Nephron (organoid): ENCODE results near the gene TSHZ1.
"Not testable (repeated sequence)": the region's sequence is repeated elsewhere in the genome, so short reads cannot be mapped to it uniquely, and the experiment has no call there.

Experiments
- H3K27ac Mint-ChIP-seq, 3 experiments: 2 replicates each; pipeline ENCODE4 v1.8.0; 2020; ENCODE audit warnings: mixed read lengths in 3 of 3, mild to moderate bottlenecking in 2 of 3, moderate library complexity in 1 of 3
- H3K27me3 Mint-ChIP-seq: 2 replicates; pipeline ENCODE4 v1.8.0; 2021; ENCODE audit warnings: low read depth, mild to moderate bottlenecking, moderate library complexity, mixed read lengths
- H3K36me3 Mint-ChIP-seq: 2 replicates; pipeline ENCODE4 v1.8.0; 2020; ENCODE audit warnings: low read depth, mixed read lengths
- H3K4me1 Mint-ChIP-seq: 2 replicates; pipeline ENCODE4 v1.8.0; 2020; ENCODE audit warnings: mixed read lengths
- H3K4me3 Mint-ChIP-seq, 3 experiments: 2 replicates each; pipeline ENCODE4 v1.8.0; 2020; ENCODE audit warnings: mild to moderate bottlenecking in 3 of 3, mixed read lengths in 3 of 3, moderate library complexity in 2 of 3
- H3K9me3 Mint-ChIP-seq: 2 replicates; pipeline ENCODE4 v1.8.0; 2020; ENCODE audit warnings: mixed read lengths
- CTCF ChIP-seq, 3 experiments: fragments of 200-600 bp; sonication (generic); IDR thresholded peaks; one replicate each; pipeline ENCODE4 v1.5.0; 2021; ENCODE audit warnings: antibody characterized with exemption in 3 of 3; ENCODE audit not compliant: unreplicated experiment in 3 of 3

Gene TSHZ1

GRCh38 chr18:75321431-75321830, 110.8 kb downstream of the TSHZ1 start:
- H3K4me3 Mint-ChIP-seq, result no peak overlapping the region
- H3K36me3 Mint-ChIP-seq, result peaks cover 4% of the 10 kb centered on the region
- no peak overlapping the region for H3K27ac Mint-ChIP-seq
- peaks cover 3% of the 10 kb centered on the region for H3K4me1 Mint-ChIP-seq
- H3K9me3 Mint-ChIP-seq, result peaks cover 14% of the 10 kb centered on the region
- H3K27me3 Mint-ChIP-seq, result peaks cover 5% of the 10 kb centered on the region
- TF ChIP-seq CTCF (IDR thresholded peaks at IDR 0.05; ENCODE audit: unreplicated experiment in 3 of 3), result no peak

- Mint-ChIP-seq H3K27ac (no peak overlapping the region), H3K9me3 (peaks cover 18% of the 10 kb centered on the region), H3K27me3 (peaks cover 5% of the 10 kb centered on the region), H3K4me1 (peaks cover 3% of the 10 kb centered on the region), H3K36me3 (peaks cover 8% of the 10 kb centered on the region), H3K4me3 (no peak overlapping the region)
- TF ChIP-seq CTCF (IDR thresholded peaks at IDR 0.05; ENCODE audit: unreplicated experiment in 3 of 3), result no peak
Measured at GRCh38 chr18:75322206-75322605, 111.6 kb downstream of the TSHZ1 start.

GRCh38 chr18:75323821-75324585, 113.4 kb downstream of the TSHZ1 start:
- Mint-ChIP-seq H3K27me3 (peaks cover 5% of the 10 kb centered on the region), H3K4me1 (peaks cover 3% of the 10 kb centered on the region), H3K27ac (no peak overlapping the region), H3K9me3 (peaks cover 27% of the 10 kb centered on the region), H3K36me3 (peaks cover 8% of the 10 kb centered on the region), H3K4me3 (no peak overlapping the region)
- TF ChIP-seq CTCF (IDR thresholded peaks at IDR 0.05; ENCODE audit: unreplicated experiment in 3 of 3), result no peak

- TF ChIP-seq CTCF (IDR thresholded peaks at IDR 0.05; ENCODE audit: unreplicated experiment in 3 of 3), result no peak
- peaks cover 29% of the 10 kb centered on the region for H3K9me3 Mint-ChIP-seq
- no peak overlapping the region for H3K4me3 Mint-ChIP-seq
- H3K36me3 Mint-ChIP-seq, result peaks cover 8% of the 10 kb centered on the region
- peaks cover 3% of the 10 kb centered on the region for H3K4me1 Mint-ChIP-seq
- H3K27ac Mint-ChIP-seq, result no peak overlapping the region
- H3K27me3 Mint-ChIP-seq, result peaks cover 5% of the 10 kb centered on the region
Measured at GRCh38 chr18:75324686-75325257, 114.2 kb downstream of the TSHZ1 start.

- H3K4me3 Mint-ChIP-seq, H3K4me1 Mint-ChIP-seq, H3K27me3 Mint-ChIP-seq, H3K27ac Mint-ChIP-seq, H3K36me3 Mint-ChIP-seq: not testable (repeated sequence)
- peaks cover 29% of the 10 kb centered on the region for H3K9me3 Mint-ChIP-seq
Measured at GRCh38 chr18:75329753-75330152, 119.2 kb downstream of the TSHZ1 start.

- Mint-ChIP-seq H3K9me3 (peaks cover 29% of the 10 kb centered on the region), H3K4me1 (no peaks in the 10 kb centered on the region), H3K27ac (no peak overlapping the region)
Measured at GRCh38 chr18:75330308-75330707, 119.7 kb downstream of the TSHZ1 start.

More at GRCh38 chr18:75330308-75330707, 119.7 kb downstream of the TSHZ1 start:
- no peak for TF ChIP-seq CTCF (IDR thresholded peaks at IDR 0.05; ENCODE audit: unreplicated experiment in 3 of 3)
- Mint-ChIP-seq H3K27me3 (no peaks in the 10 kb centered on the region), H3K36me3 (peaks cover 6% of the 10 kb centered on the region), H3K4me3 (no peak overlapping the region)
